IMR-90 (cell line): ENCODE results near the gene EFHD2. TPM values are rescaled to one million over a fixed set of nuclear protein-coding genes. Genes with fewer than 3 reads are reported as not detected.

Experiments
- ATAC-seq: fragments of 200-7000 bp; cut with Tn5 transposase; 2 replicates; pipeline ENCODE4 v1.9.1; 2020; ENCODE audit warnings: low read depth, mild to moderate bottlenecking, moderate library complexity
- BruUV-seq: library from RNA; stranded (reverse); fragments of 400-500 nt; replicated peaks from 2 replicates; lab custom pipeline; 2021; lab: Mats Ljungman, UMichigan
- CTCF ChIA-PET: fragments of 300-600 bp; formaldehyde crosslinking; extraction: SDS; loops from one replicate; lab custom pipeline; 2021; ENCODE audit warnings: antibody characterized with exemption; lab: Yijun Ruan, JAX
- POLR2A ChIA-PET: fragments of 300-600 bp; sonication (Branson Sonifier 250); formaldehyde crosslinking; loops from one replicate; lab custom pipeline; 2022; ENCODE audit warnings: antibody characterized with exemption; ENCODE audit not compliant: unreplicated experiment; lab: Charles Lee
- DNase-seq: peaks from one replicate; pipeline ENCODE4 v3.0.0; 2013
- H2AFZ ChIP-seq: replicated peaks from 2 replicates; pipeline ENCODE3; 2013; ENCODE audit warnings: low read length, mild to moderate bottlenecking; ENCODE audit not compliant: poor library complexity
- H2AK5ac ChIP-seq: 2 replicates; pipeline ENCODE4 v1.6.1; 2013; ENCODE audit warnings: low read depth, low read length, inconsistent platforms
- H2AK9ac ChIP-seq: replicated peaks from 2 replicates; pipeline ENCODE3; 2013; ENCODE audit warnings: mild to moderate bottlenecking, low read depth, low read length, moderate library complexity; ENCODE audit not compliant: poor library complexity
- H2BK120ac ChIP-seq: 2 replicates; pipeline ENCODE4 v1.6.1; 2013; ENCODE audit warnings: low read depth, low read length, inconsistent platforms
- H2BK15ac ChIP-seq: 3 replicates; pipeline ENCODE4 v1.6.1; 2013; ENCODE audit warnings: low read depth, low read length, inconsistent platforms
- H2BK20ac ChIP-seq: 2 replicates; pipeline ENCODE4 v1.6.1; 2013; ENCODE audit warnings: low read depth, mild to moderate bottlenecking, inconsistent platforms, low read length, moderate library complexity
- H2BK5ac ChIP-seq: 2 replicates; pipeline ENCODE4 v1.6.1; 2013; ENCODE audit warnings: mild to moderate bottlenecking, low read depth, low read length, inconsistent platforms; ENCODE audit not compliant: poor library complexity, severe bottlenecking
- H3K14ac ChIP-seq: replicated peaks from 2 replicates; pipeline ENCODE4 v1.6.1; 2013; ENCODE audit warnings: low read depth, low read length, inconsistent platforms
- H3K18ac ChIP-seq: 2 replicates; pipeline ENCODE4 v1.6.1; 2013; ENCODE audit warnings: low read depth, low read length, control low read depth
- H3K23ac ChIP-seq: 2 replicates; pipeline ENCODE4 v1.6.1; 2013; ENCODE audit warnings: low read depth, low read length, inconsistent platforms
- H3K27ac ChIP-seq: 2 replicates; pipeline ENCODE4 v1.5.1; 2013; ENCODE audit warnings: mild to moderate bottlenecking, control low read depth, low read length; ENCODE audit not compliant: insufficient read depth
- H3K27me3 ChIP-seq: 2 replicates; pipeline ENCODE4 v1.6.1; 2013; ENCODE audit warnings: low read length; ENCODE audit not compliant: control insufficient read depth, insufficient read depth
- H3K36me3 ChIP-seq: 2 replicates; pipeline ENCODE4 v1.6.1; 2013; ENCODE audit warnings: low read length, mixed read lengths; ENCODE audit not compliant: control insufficient read depth, insufficient read depth
- H3K4ac ChIP-seq: 2 replicates; pipeline ENCODE4 v1.6.1; 2013; ENCODE audit warnings: low read depth, low read length, inconsistent platforms
- H3K4me1 ChIP-seq: 2 replicates; pipeline ENCODE4 v1.6.1; 2013; ENCODE audit warnings: low read length, mixed read lengths; ENCODE audit not compliant: control insufficient read depth, insufficient read depth
- H3K4me2 ChIP-seq: 2 replicates; pipeline ENCODE4 v1.6.1; 2013; ENCODE audit warnings: low read depth, mild to moderate bottlenecking, control low read depth, low read length, moderate library complexity
- H3K4me3 ChIP-seq: 2 replicates; pipeline ENCODE4 v1.5.1; 2013; ENCODE audit warnings: low read depth, mild to moderate bottlenecking, control low read depth, low read length, moderate library complexity; ENCODE audit not compliant: insufficient read depth
- H3K56ac ChIP-seq: 2 replicates; pipeline ENCODE4 v1.6.1; 2013; ENCODE audit warnings: low read length, inconsistent platforms; ENCODE audit not compliant: insufficient read depth; ENCODE audit errors: extremely low read depth
- H3K79me1 ChIP-seq, 2 experiments: 2 replicates each; pipeline ENCODE4 v1.6.1; 2013; ENCODE audit warnings: low read length in 2 of 2, inconsistent platforms in 1 of 2, low read depth in 1 of 2
- H3K9ac ChIP-seq: 2 replicates; pipeline ENCODE4 v1.6.1; 2013; ENCODE audit warnings: low read depth, low read length, control low read depth
- H3K9me1 ChIP-seq: 2 replicates; pipeline ENCODE4 v1.6.1; 2013; ENCODE audit warnings: low read length, inconsistent platforms; ENCODE audit not compliant: insufficient read depth
- H3K9me3 ChIP-seq: 2 replicates; pipeline ENCODE4 v1.6.1; 2013; ENCODE audit warnings: low read length; ENCODE audit not compliant: control insufficient read depth, insufficient read depth
- H4K20me1 ChIP-seq: 2 replicates; pipeline ENCODE4 v1.6.1; 2013; ENCODE audit warnings: low read length, inconsistent platforms; ENCODE audit not compliant: insufficient read depth
- H4K5ac ChIP-seq: 2 replicates; pipeline ENCODE4 v1.6.1; 2013; ENCODE audit warnings: mild to moderate bottlenecking, low read depth, low read length, control low read depth
- H4K8ac ChIP-seq, 2 experiments: 2 replicates each; pipeline ENCODE4 v1.6.1; 2013; ENCODE audit warnings: low read depth in 2 of 2, low read length in 2 of 2, control low read depth in 1 of 2, inconsistent platforms in 1 of 2
- H4K91ac ChIP-seq: 2 replicates; pipeline ENCODE4 v1.6.1; 2013; ENCODE audit warnings: low read depth, low read length, inconsistent platforms; ENCODE audit not compliant: insufficient read depth
- BHLHE40 ChIP-seq: fragments of 150-350 bp; IDR thresholded peaks from 2 replicates; pipeline ENCODE4 v1.6.1; 2016; ENCODE audit warnings: mild to moderate bottlenecking, low read depth, low read length
- CEBPB ChIP-seq: IDR thresholded peaks from 2 replicates; pipeline ENCODE4 v1.6.1; 2012; ENCODE audit warnings: low read depth, low read length, improper control_type of control experiment
- CHD1 ChIP-seq: IDR thresholded peaks from 2 replicates; pipeline ENCODE4 v1.6.1; 2012; ENCODE audit warnings: low read depth, low read length, improper control_type of control experiment
- FOS ChIP-seq: fragments of 150-350 bp; IDR thresholded peaks from 2 replicates; pipeline ENCODE4 v1.6.1; 2016; ENCODE audit warnings: low read depth, low read length
- MAFK ChIP-seq: IDR thresholded peaks from 2 replicates; pipeline ENCODE4 v1.6.1; 2012; ENCODE audit warnings: low read depth, low read length, improper control_type of control experiment
- MAZ ChIP-seq: IDR thresholded peaks from 2 replicates; pipeline ENCODE4 v1.6.1; 2012; ENCODE audit warnings: low read depth, mild to moderate bottlenecking, low read length, improper control_type of control experiment, moderate library complexity, borderline replicate concordance
- MXI1 ChIP-seq: IDR thresholded peaks from 2 replicates; pipeline ENCODE4 v1.6.1; 2012; ENCODE audit warnings: low read depth, mild to moderate bottlenecking, low read length, moderate library complexity, borderline replicate concordance
- NFE2L2 ChIP-seq: fragments of 150-350 bp; IDR thresholded peaks from 2 replicates; pipeline ENCODE4 v1.6.1; 2016; ENCODE audit warnings: low read depth, mild to moderate bottlenecking, low read length
- POLR2A ChIP-seq: IDR thresholded peaks from 2 replicates; pipeline ENCODE4 v1.6.1; 2012; ENCODE audit warnings: mild to moderate bottlenecking, low read depth, low read length
- RAD21 ChIP-seq: IDR thresholded peaks from 2 replicates; pipeline ENCODE4 v1.6.1; 2012; ENCODE audit warnings: low read length, improper control_type of control experiment
- RCOR1 ChIP-seq: IDR thresholded peaks from 2 replicates; pipeline ENCODE4 v1.6.1; 2012; ENCODE audit warnings: mild to moderate bottlenecking, low read length, improper control_type of control experiment; ENCODE audit not compliant: insufficient replicate concordance
- RFX5 ChIP-seq: IDR thresholded peaks from 2 replicates; pipeline ENCODE4 v1.8.0; 2012; ENCODE audit warnings: low read depth, mild to moderate bottlenecking, low read length, moderate library complexity
- SMC3 ChIP-seq: fragments of 150-350 bp; IDR thresholded peaks from 2 replicates; pipeline ENCODE4 v1.6.1; 2016; ENCODE audit warnings: low read depth, mild to moderate bottlenecking, antibody characterized with exemption, low read length, moderate library complexity
- WGBS, 2 experiments: methylation state at CpG; one replicate each; pipeline versions ENCODE4 v1.1.5 to v1.1.7; 2013; ENCODE audit warnings: missing lambda C conversion rate in 2 of 2; ENCODE audit not compliant: insufficient read length in 1 of 2; ENCODE audit errors: extremely low coverage in 2 of 2; 5-methylcytosine and 5-hydroxymethylcytosine counted together
- dilution Hi-C: fragments of 300-500 bp; cut with HindIII; formaldehyde crosslinking; loops from one replicate; pipeline ENCODE4 v1.14.3; 2018; ENCODE audit warnings: low sequenced_read_pairs; ENCODE audit not compliant: unreplicated experiment
- in situ Hi-C: fragments of 300-500 bp; cut with MboI; formaldehyde crosslinking; loops from 3 replicates; pipeline ENCODE4 v1.14.3; 2019; ENCODE audit warnings: low sequenced_read_pairs, inconsistent platforms, mixed read lengths
- intact Hi-C: fragments of 100-400 bp; cut with micrococcal nuclease; formaldehyde crosslinking; loops from 2 replicates; pipeline ENCODE4 v1.10.0; 2022
- polyA plus RNA-seq, 3 experiments: library from polyadenylated mRNA; depleted of rRNA; stranded (reverse); fragments of >200 nt; gene quantifications; 2 replicates each; pipeline ENCODE4 v1.2.3, GENCODE V29; 2012; ENCODE audit warnings: low replicate concordance in 1 of 3
- total RNA-seq: library from RNA; depleted of rRNA; stranded (reverse); fragments of >200 nt; gene quantifications from 2 replicates; pipeline ENCODE4 v1.2.3, GENCODE V29; 2012
- TF ChIP-seq, protein P1 (sequence below): conservative IDR thresholded peaks from 2 replicates; pipeline ENCODE4 v1.5.1; 2012; ENCODE audit warnings: mild to moderate bottlenecking, low read depth, low read length, improper control_type of control experiment
- TF ChIP-seq, protein P2 (sequence below): fragments of 150-350 bp; IDR thresholded peaks from 2 replicates; pipeline ENCODE4 v1.6.1; 2016; ENCODE audit warnings: low read depth, mild to moderate bottlenecking, low read length, moderate library complexity, borderline replicate concordance
- TF ChIP-seq, protein P3 (sequence below): fragments of 150-350 bp; IDR thresholded peaks from 2 replicates; pipeline ENCODE4 v1.6.1; 2017; ENCODE audit warnings: mild to moderate bottlenecking, antibody characterized with exemption, low read length, low read depth

The EFHD2 gene
- total and polyA plus RNA-seq, 2 of the 4 experiments (the other 2 are of a cell fraction): 22.6 to 58.9 TPM

DNA sequence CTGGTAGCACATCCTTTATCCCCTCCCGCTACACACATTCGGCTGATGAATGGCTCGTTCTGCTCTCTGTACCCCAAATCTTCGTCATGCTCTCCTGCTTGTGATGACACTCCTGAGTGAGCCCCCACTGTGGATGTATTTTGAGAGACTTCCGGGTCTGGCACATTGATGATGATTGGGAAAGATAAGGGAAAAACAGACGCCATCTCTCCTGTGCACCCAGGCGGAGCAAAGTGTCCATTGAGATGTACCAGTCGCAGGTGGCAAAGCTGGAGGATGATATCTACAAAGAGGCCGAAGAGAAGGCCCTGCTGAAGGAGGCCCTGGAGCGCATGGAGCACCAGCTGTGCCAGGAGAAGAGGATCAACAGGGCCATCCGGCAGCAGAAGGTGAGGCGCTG, 27.9 kb upstream of the EFHD2 start:
- TF ChIP-seq BHLHE40: no peak
- TF ChIP-seq, protein P1, sequence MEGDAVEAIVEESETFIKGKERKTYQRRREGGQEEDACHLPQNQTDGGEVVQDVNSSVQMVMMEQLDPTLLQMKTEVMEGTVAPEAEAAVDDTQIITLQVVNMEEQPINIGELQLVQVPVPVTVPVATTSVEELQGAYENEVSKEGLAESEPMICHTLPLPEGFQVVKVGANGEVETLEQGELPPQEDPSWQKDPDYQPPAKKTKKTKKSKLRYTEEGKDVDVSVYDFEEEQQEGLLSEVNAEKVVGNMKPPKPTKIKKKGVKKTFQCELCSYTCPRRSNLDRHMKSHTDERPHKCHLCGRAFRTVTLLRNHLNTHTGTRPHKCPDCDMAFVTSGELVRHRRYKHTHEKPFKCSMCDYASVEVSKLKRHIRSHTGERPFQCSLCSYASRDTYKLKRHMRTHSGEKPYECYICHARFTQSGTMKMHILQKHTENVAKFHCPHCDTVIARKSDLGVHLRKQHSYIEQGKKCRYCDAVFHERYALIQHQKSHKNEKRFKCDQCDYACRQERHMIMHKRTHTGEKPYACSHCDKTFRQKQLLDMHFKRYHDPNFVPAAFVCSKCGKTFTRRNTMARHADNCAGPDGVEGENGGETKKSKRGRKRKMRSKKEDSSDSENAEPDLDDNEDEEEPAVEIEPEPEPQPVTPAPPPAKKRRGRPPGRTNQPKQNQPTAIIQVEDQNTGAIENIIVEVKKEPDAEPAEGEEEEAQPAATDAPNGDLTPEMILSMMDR: no peak
- TF ChIP-seq, protein P2, sequence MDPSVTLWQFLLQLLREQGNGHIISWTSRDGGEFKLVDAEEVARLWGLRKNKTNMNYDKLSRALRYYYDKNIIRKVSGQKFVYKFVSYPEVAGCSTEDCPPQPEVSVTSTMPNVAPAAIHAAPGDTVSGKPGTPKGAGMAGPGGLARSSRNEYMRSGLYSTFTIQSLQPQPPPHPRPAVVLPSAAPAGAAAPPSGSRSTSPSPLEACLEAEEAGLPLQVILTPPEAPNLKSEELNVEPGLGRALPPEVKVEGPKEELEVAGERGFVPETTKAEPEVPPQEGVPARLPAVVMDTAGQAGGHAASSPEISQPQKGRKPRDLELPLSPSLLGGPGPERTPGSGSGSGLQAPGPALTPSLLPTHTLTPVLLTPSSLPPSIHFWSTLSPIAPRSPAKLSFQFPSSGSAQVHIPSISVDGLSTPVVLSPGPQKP: no peak
- no peak for TF ChIP-seq MXI1
- TF ChIP-seq POLR2A: no peak
- no peak for TF ChIP-seq CEBPB
- TF ChIP-seq NFE2L2: no peak
- no peak for TF ChIP-seq MAZ
- TF ChIP-seq, protein P3, sequence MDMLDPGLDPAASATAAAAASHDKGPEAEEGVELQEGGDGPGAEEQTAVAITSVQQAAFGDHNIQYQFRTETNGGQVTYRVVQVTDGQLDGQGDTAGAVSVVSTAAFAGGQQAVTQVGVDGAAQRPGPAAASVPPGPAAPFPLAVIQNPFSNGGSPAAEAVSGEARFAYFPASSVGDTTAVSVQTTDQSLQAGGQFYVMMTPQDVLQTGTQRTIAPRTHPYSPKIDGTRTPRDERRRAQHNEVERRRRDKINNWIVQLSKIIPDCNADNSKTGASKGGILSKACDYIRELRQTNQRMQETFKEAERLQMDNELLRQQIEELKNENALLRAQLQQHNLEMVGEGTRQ: no peak
- no peak for TF ChIP-seq RAD21
- no peak for TF ChIP-seq SMC3
- TF ChIP-seq MAFK: no peak
- no peak for TF ChIP-seq RFX5
- no peak for TF ChIP-seq CHD1
- no peak for TF ChIP-seq RCOR1
- TF ChIP-seq FOS: no peak
- DNase-seq: no peak
- Histone ChIP-seq H3K4ac (no peak overlapping the region), H3K4me1 (no peaks in the 10 kb centered on the region; the same call in 1 of the 2 replicates), H4K20me1 (no peaks in the 10 kb centered on the region), H3K79me1 (no peaks in the 10 kb centered on the region), H3K56ac (no peak overlapping the region), H2BK20ac (no peak overlapping the region), H4K5ac (no peak overlapping the region), H2AFZ (no peak overlapping the region), H2AK9ac (no peak overlapping the region), H2BK15ac (no peak overlapping the region), H3K9me3 (no peaks in the 10 kb centered on the region), H3K4me2 (no peak overlapping the region), H4K91ac (no peak overlapping the region), H3K36me3 (no peaks in the 10 kb centered on the region), H3K23ac (no peak overlapping the region), H3K27me3 (peaks cover 8% of the 10 kb centered on the region), H3K4me3 (no peak overlapping the region), H3K18ac (no peak overlapping the region), H3K9me1 (no peaks in the 10 kb centered on the region; the same call in 1 of the 2 replicates), H3K27ac (no peak overlapping the region), H3K9ac (no peak overlapping the region), H3K14ac (no peak overlapping the region), H2BK5ac (no peak overlapping the region), H2AK5ac (no peak overlapping the region), H4K8ac (no peak overlapping the region), H2BK120ac (no peak overlapping the region)
- in situ Hi-C loops (no loop called here), intact Hi-C loops (no loop called here), dilution Hi-C loops (no loop called here)
- ChIA-PET POLR2A (no interaction called here), CTCF (interaction anchor here (1.2 kb wide), 1 partner anchor 27 kb away, joined by 3 read pairs; no protein-coding TSS in a partner anchor)
- no TSS peak for BruUV-seq
- ATAC-seq: no peak
- WGBS, 2 experiments: 88% methylated on average over 7 of the region's 12 CpGs; no CpG with 5 or more reads in 1 of the 2 experiments
